KMS-11 (cell line): ENCODE measurements around the gene AAMDC.

Experiments used
- H2AFZ ChIP-seq: fragments of 200-600 bp; sonication (generic); 2 replicates; pipeline ENCODE4 v1.6.1; 2016; ENCODE audit warnings: antibody characterized with exemption, mixed run types, low read depth
- H3K27ac ChIP-seq: fragments of 200-600 bp; sonication (generic); 2 replicates; pipeline ENCODE4 v1.6.1; 2016; ENCODE audit warnings: mild to moderate bottlenecking, mixed run types
- H3K27me3 ChIP-seq: fragments of 200-600 bp; sonication (generic); 2 replicates; pipeline ENCODE4 v1.6.1; 2017; ENCODE audit warnings: mild to moderate bottlenecking, low read depth, mixed run types, moderate library complexity; ENCODE audit not compliant: insufficient read depth
- H3K36me3 ChIP-seq: fragments of 200-600 bp; sonication (generic); 2 replicates; pipeline ENCODE4 v1.6.1; 2017; ENCODE audit warnings: mild to moderate bottlenecking, mixed run types; ENCODE audit not compliant: insufficient read depth
- H3K4me1 ChIP-seq: fragments of 200-600 bp; sonication (generic); 2 replicates; pipeline ENCODE4 v1.6.1; 2016; ENCODE audit warnings: mild to moderate bottlenecking, low read depth, mixed run types; ENCODE audit not compliant: poor library complexity, severe bottlenecking
- H3K4me2 ChIP-seq: fragments of 200-600 bp; sonication (generic); 2 replicates; pipeline ENCODE4 v1.7.0; 2016; ENCODE audit warnings: mild to moderate bottlenecking, mixed run types
- H3K4me3 ChIP-seq: fragments of 200-600 bp; sonication (generic); IDR thresholded peaks from 2 replicates; pipeline ENCODE4 v1.6.1; 2017; ENCODE audit warnings: low read depth, low read length, mixed read lengths; ENCODE audit not compliant: insufficient read depth
- H3K79me2 ChIP-seq: fragments of 200-600 bp; sonication (generic); 2 replicates; pipeline ENCODE4 v1.6.1; 2016; ENCODE audit warnings: low read depth, mixed run types; ENCODE audit not compliant: insufficient read depth
- H3K9ac ChIP-seq: fragments of 200-600 bp; sonication (generic); 2 replicates; pipeline ENCODE4 v1.6.1; 2016; ENCODE audit warnings: mild to moderate bottlenecking, mixed run types
- H4K20me1 ChIP-seq: fragments of 200-600 bp; sonication (generic); 2 replicates; pipeline ENCODE4 v1.6.1; 2016; ENCODE audit warnings: mild to moderate bottlenecking, mixed run types; ENCODE audit not compliant: insufficient read depth
- CTCF ChIP-seq: fragments of 200-600 bp; sonication (generic); conservative IDR thresholded peaks from 2 replicates; pipeline ENCODE4 v1.6.1; 2017; ENCODE audit warnings: low read depth, mild to moderate bottlenecking, antibody characterized with exemption, low read length, moderate library complexity, mixed read lengths

AAMDC gene

GRCh38 chr11:77789061-77789730 lies 31.7 kb upstream of the AAMDC start:
- no peak for TF ChIP-seq CTCF
- H4K20me1 ChIP-seq, result no peaks in the 10 kb centered on the region
- no peaks in the 10 kb centered on the region for H3K4me1 ChIP-seq
- no peak overlapping the region for H3K27ac ChIP-seq
- no peak overlapping the region for H3K9ac ChIP-seq
- no peak overlapping the region for H3K4me2 ChIP-seq
- H3K36me3 ChIP-seq, result no peaks in the 10 kb centered on the region
- no peak overlapping the region for H2AFZ ChIP-seq
- H3K79me2 ChIP-seq, result peaks cover 70% of the 10 kb centered on the region
- H3K4me3 ChIP-seq, result no peak overlapping the region
- H3K27me3 ChIP-seq, result no peaks in the 10 kb centered on the region

DNA sequence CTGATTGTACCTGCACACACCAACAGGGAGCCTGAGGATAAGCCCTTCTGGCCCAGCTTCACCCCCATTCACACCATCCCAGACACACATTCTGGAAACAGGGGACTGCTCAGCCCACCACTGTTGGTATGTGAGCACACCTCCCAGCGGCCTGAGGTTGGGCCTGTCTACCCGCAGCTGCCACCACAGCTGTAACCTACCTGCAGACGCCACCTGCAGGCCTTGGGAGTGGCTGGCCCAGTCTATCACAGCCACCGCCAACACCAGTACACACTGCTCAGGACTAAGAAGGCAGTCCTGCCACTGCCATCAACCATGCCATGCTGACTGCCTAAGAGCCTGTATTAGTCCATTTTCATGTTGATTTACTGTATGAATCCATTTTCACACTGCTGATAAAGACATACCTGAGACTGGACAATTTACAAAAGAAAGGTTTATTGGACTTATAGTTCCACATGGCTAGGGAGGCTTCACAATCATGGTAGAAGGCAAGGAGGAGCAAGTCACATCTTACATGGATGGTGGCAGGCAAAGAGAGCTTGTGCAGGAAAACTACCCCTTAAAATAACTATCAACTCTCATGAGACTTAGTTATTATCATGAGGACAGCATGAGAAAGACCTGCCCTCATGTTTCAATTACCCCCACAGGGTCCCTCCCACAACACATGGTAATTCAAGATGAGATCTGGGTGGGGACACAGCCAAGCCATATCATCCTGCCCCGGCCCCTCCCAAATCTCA lies 31.0 kb upstream of the AAMDC start:
- H3K36me3 ChIP-seq, result no peaks in the 10 kb centered on the region
- H3K27ac ChIP-seq, result no peak overlapping the region
- H2AFZ ChIP-seq, result no peak overlapping the region
- H4K20me1 ChIP-seq, result no peaks in the 10 kb centered on the region
- H3K9ac ChIP-seq, result no peak overlapping the region
- H3K27me3 ChIP-seq, result no peaks in the 10 kb centered on the region
- H3K79me2 ChIP-seq, result peaks cover 76% of the 10 kb centered on the region
- no peak for TF ChIP-seq CTCF
- no peak overlapping the region for H3K4me2 ChIP-seq
- H3K4me3 ChIP-seq, result no peak overlapping the region
- no peaks in the 10 kb centered on the region for H3K4me1 ChIP-seq

- H2AFZ ChIP-seq, result no peak overlapping the region
- H3K27me3 ChIP-seq, result no peaks in the 10 kb centered on the region
- no peaks in the 10 kb centered on the region for H3K4me1 ChIP-seq
- no peak overlapping the region for H3K27ac ChIP-seq
- H3K36me3 ChIP-seq, result no peaks in the 10 kb centered on the region
- no peak overlapping the region for H3K4me2 ChIP-seq
- no peak overlapping the region for H3K4me3 ChIP-seq
- no peak overlapping the region for H3K9ac ChIP-seq
- no peak for TF ChIP-seq CTCF
- no peaks in the 10 kb centered on the region for H4K20me1 ChIP-seq
- H3K79me2 ChIP-seq, result peaks cover 76% of the 10 kb centered on the region
Measured at GRCh38 chr11:77791301-77791700, 29.6 kb upstream of the AAMDC start.

DNA sequence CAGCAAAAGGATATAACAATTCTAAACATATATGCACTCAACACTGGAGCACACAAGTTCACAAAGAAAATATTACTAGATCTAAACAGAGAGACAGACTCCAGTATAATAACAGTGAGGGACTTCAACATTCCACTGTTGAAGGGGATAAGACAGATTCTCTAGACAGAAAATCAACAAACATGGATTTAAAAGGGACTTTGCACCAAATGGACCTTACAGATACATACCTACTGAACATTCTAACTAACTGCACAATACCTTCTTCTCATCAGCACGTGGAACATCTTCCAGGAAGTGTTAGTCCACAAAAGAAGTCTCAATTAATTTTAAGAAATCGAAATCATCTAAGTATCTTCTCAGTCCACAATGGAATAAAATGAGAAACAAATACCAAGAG lies 27.0 kb upstream of the AAMDC start:
- Histone ChIP-seq H2AFZ (no peak overlapping the region), H3K4me2 (no peak overlapping the region), H3K27ac (no peak overlapping the region), H3K4me3 (no peak overlapping the region), H3K9ac (no peak overlapping the region), H3K79me2 (peaks cover 76% of the 10 kb centered on the region), H3K27me3 (no peaks in the 10 kb centered on the region), H3K4me1 (no peaks in the 10 kb centered on the region), H4K20me1 (peaks cover 5% of the 10 kb centered on the region; the same call in 1 of the 2 replicates), H3K36me3 (no peaks in the 10 kb centered on the region)
- no peak for TF ChIP-seq CTCF
